ENCODE results near the gene DOCK4.

GRCh38 chr7:112068967-112069366, 137.2 kb downstream of the DOCK4 start:
- TF ChIP-seq FOXP1 (CRISPR knock-in tag; IDR thresholded peaks at IDR 0.05; ENCODE audit: borderline replicate concordance) = no peak
- TF ChIP-seq ZNF512 (CRISPR knock-in tag; IDR thresholded peaks at IDR 0.05; ENCODE audit: borderline replicate concordance) = no peak
- no peak for TF ChIP-seq CTCF (IDR thresholded peaks at IDR 0.05)
- no peak for TF ChIP-seq SMAD3 (CRISPR knock-in tag; IDR thresholded peaks at IDR 0.05; ENCODE audit: borderline replicate concordance)
- TF ChIP-seq ZNF671 (CRISPR knock-in tag; IDR thresholded peaks at IDR 0.05) = no peak
- no peak for TF ChIP-seq ZSCAN18 (CRISPR knock-in tag; IDR thresholded peaks at IDR 0.05)
- no peak for TF ChIP-seq HMGXB4 (CRISPR knock-in tag; IDR thresholded peaks at IDR 0.05)
- TF ChIP-seq SP1 (CRISPR knock-in tag; conservative IDR thresholded peaks at IDR 0.05) = no peak
- TF ChIP-seq FOXJ3 (CRISPR knock-in tag; IDR thresholded peaks at IDR 0.05; ENCODE audit: borderline replicate concordance) = no peak
- TF ChIP-seq CDX4 (CRISPR knock-in tag; IDR thresholded peaks at IDR 0.05; ENCODE audit: borderline replicate concordance) = no peak
- no peak for TF ChIP-seq NFE2L1 (CRISPR knock-in tag; IDR thresholded peaks at IDR 0.05)
